NCI-H1417 treated with DMSO at 0.1 percent for 48 hours (cell line): ENCODE results near the gene SAFB2.

Experiments used
- DNase-seq: peaks from one replicate; lab custom pipeline; 2025; lab: John Stamatoyannopoulos, UW

The SAFB2 gene

GRCh38 chr19:5541456-5541855 is 81.1 kb downstream of the SAFB2 start:
- no peak for DNase-seq

- no peak for DNase-seq
Measured at GRCh38 chr19:5540208-5540607, 82.4 kb downstream of the SAFB2 start.

DNA sequence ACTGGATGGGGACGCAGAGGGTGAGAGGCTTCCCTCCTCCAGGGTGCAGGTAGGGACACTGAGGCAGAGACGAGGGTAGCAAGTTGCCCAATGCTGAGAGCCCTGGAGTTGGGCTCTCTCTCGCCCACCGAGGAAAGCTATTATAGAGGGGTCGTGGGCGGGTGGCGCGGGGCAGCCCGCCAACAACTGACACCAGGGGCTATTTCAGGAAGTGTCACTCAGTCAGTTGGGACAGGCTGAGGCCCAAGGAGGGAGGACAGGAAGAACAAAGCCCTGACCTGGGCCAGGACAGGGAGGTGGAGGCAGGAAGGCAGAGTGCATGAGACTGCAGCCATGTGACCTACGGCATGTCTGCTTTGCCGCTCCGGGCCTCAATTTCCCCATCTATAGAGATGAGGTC is 84.7 kb downstream of the SAFB2 start:
- DNase-seq = no peak
